Right forelimb (tissue), 1 donor: Measurements from ENCODE around the gene MCM9.
"Not testable (repeated sequence)": the region's sequence is repeated elsewhere in the genome, so short reads cannot be mapped to it uniquely, and the experiment has no call there.

ENCODE experiments used
- DNase-seq: peaks from one replicate; pipeline ENCODE4 v3.0.0-alpha.2; 2018

MCM9 gene

DNA sequence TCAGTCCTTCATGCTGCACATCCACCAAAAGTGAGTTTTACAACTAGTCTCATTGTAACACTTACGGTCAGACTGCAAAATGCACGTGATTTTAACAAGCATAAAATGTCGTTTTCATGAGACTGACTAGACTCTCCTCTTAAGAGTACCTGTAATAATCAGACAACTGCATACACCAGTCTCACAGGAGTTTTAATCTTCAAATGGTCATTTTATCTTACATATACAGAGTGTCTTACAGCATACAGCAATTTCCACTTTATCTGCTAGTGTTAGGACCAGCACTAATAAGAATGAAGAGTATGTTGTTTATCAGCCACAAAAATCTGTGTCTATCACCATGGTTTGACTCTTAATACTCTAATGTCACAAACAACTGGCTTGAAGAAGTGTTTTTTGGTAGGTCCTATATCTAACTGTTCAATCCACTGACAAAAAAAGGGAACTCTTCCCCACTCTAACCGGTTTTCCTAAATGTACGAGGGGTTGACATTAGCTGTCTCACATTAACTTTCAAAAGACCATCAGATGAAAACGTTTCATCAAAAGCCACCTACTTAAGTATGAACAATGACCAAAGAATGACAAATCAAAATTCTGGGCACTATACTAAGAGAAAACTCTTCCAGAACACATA is 42.5 kb downstream of the MCM9 start:
- DNase-seq, result no peak

DNA sequence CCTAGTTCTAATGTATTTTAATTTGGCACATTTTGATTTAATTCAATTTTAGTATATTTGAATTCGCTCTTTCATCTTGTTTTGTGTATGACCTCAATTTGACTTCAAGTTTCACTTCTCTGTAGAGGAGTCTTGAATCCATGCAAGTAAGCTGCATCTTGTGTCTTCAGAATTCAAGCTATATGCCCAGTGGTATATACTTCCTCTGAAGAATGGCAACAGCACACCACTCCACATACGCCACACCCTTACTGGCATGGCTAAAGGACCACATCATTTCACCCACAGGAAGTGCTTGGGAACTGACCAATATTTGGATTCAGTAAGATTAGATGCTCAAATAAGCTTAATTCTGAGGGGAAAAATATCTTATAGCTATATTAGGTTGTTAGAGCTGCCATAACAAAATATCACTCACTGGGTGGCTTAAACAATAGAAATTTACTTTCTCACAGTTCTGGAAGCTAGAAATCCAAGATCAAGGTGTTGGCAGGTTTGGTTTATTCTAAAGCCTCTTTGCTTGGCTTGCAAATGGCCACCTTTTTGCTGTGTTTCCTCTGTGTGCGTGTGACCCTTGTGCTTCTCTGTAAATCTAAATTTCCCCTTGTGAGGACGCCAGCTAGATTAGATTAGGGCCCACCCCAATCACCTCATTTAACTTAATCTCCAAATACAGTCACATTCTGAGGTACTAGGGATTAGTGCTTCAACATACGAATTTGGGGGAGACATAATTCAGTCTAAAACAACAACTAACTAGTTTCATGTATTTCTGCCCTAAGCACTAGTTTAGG is 43.8 kb downstream of the MCM9 start:
- no peak for DNase-seq

DNA sequence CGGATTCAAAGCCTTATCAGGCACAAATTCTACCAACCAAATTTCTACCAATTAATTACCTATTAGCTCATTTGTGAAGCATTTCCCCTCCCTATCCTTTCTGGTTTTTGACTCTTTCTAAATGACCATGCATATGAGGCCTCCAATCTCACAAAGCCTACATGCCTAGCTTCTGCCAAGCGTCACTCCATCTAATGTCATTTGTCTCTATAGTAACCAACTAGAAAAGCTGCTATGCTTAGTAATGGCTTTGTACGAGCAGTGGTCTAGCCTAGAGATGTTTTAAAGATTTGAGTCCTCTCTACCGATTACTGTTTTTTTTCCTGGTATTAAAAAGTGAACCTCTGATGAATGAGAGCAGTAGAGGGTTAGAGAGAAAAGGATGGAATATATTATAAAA is 45.8 kb downstream of the MCM9 start:
- DNase-seq, result no peak

DNA sequence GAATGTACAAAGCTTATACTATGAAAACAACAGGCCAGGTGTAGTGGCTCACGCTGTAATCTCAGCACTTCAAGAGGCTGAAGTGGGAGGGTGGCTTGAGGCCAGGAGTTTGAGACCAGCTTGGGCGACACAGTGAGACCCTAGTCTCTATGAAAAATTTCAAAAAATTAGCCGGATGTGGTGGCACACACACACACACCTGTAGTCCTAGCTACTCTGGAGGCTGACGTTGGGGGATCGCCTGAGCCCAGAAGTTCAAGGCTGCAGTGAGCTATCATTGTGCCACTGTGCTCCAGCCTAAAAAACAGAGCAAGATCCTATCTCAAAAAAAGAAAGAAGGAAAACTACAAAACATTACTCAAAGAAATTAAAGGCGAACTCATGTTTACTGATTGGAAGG is 48.3 kb downstream of the MCM9 start:
- no peak for DNase-seq

DNA sequence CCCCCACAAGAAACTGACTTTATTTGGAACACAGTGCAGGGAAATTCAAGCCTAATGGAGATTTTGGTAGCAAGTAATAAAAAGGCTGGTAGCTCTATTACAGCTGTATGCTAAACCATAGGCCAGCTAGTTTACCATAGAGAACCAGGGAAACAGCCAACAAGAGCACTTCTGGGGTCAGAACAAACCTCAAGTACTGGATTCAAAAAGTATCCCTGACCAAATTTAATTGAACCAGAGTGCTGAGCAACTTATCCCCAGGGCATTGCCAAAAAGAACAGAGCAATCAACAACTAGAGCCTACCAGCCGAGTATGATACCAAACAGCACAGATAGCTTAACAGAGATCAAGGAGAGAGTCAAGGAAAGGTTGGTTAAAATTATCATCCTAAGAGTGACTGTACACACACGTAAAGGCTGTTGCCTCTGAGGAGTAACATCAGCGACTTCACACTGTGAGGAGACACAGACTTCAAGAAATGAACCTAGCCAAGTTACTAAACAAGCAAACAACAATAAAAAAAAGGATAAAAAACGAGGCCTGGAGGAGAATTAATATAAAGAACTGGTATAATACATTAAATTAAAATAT is 52.5 kb downstream of the MCM9 start:
- no peak for DNase-seq

DNA sequence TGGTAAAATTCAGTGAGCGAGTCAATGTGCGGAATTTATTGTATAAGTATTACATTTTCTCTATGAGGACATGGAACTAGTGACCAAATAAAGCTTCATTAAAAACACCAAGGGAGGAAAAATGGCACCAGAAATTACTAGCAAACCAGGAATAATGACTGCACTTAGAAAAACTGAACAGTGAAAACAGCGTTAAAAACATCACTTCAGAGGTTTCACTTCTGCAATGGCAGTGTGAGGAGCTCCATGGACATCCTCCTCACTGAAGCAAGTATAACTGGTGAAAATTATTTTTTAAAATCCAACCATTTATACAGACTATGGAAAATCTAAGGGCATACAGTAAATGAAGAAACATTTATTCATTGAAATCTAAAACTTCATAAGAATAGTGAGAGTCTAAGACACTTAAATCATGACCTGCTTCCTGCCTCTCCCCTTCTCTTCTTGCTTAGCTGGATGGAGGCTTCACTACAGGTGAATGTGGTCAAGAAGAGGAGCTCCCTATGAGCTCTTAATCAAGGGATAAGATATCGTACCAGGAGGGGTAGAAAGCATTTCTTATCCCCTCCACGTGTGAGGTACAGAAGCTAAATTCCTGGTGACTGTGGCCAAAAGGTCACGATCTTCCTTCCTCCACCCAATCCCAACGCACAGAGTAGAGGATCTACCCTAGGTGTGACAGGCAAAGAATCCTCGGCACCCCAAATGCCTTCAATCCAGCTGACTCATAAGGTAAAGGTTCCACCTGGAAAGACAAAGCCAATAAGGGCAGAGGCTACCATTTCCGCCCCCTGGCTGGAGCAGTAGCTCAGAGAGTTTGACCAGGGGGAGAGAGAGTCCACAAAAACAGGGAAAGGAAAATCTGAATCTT is 53.3 kb downstream of the MCM9 start:
- DNase-seq, result no peak

DNA sequence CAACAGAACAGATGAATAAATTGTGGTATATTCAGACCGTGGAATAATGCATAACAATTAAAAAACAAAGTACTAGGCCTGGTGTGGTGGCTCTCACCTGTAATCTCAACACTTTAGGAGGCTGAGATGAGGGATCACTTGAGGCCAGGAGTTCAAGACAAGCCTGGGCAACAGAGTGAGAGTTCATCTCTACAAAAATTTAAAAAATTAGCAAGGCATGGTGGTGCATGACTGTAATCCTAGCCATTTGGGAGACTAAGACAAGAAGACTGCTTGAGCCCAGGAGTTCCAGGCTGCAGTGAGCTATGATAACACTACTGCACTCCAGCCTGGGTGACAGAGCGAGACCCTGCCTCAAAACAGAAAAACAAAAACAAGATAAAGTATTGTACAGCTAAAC is 57.2 kb downstream of the MCM9 start:
- DNase-seq, result no peak

DNA sequence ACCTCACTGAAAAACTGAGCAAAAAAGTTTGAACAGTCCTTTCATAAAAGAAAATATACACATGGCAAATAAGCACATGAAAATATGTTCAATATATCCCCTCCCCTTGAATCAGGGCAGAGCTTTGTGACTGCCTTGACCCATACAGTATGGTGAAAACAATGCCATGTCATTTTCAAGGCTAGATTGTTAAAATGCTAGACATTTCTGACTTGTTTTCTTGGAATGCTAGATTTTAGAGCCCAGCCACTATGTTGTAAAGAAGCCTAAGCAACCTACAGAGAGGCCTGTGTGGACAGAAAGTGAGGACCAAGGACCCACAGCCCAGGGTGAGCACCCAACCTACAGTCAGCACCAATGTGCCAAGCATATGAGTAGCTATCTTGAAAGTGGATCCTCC is 58.1 kb downstream of the MCM9 start:
- DNase-seq, result no peak

DNA sequence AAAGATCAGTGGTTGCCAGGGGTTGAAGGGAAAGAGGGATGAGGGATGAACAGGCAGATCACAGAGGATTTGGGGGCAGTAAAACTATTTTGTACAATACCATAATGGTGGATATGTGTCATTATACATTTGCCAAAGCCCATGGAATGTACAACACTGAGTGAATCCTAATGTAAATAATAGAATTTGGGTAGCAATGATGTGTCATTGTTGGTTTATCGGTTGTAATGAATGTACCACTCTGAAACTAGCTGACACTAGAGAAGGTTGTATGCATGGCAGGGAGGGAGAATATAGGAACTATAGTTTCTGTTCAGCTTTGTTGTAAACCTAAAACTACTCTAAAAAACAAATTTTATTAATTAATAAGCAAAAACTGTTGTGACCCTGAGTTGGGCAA is 58.8 kb downstream of the MCM9 start:
- no peak for DNase-seq

DNA sequence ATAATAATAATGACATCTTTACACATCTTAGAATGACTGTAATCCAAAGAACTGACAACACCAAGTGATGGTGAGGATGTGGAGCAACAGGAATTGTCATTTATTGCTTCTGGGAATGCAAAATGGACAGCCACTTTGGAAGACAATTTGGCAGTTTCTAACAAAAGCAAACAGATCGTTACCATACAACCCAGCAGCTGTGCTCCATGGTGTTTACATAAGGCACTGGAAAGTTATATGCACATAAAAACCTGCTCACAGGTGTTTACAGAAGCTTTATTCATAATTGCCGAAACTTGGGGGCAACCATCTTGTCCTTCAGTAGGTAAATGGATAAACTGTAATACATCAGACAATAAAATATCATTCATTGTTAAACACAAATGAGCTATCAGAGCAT is 59.3 kb downstream of the MCM9 start:
- DNase-seq, result no peak

DNA sequence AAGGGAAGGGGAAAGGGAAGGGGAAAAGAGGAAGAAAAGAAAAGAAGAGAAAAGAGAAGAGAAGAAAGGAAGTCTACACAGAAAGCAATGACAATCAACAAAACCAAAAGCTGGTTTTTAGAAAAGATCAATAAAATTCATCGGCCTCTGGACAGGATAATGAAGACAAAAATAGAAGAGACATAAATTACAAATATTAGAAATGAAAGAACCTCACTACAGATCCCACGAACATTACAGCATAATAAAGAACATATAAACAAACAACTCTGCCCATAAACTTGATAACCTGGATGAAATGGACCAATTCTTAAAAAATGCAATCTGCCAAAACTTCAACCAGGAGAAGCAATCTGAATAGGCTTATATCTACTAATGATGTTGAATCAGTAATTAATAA is 61.7 kb downstream of the MCM9 start:
- DNase-seq, result no peak

DNA sequence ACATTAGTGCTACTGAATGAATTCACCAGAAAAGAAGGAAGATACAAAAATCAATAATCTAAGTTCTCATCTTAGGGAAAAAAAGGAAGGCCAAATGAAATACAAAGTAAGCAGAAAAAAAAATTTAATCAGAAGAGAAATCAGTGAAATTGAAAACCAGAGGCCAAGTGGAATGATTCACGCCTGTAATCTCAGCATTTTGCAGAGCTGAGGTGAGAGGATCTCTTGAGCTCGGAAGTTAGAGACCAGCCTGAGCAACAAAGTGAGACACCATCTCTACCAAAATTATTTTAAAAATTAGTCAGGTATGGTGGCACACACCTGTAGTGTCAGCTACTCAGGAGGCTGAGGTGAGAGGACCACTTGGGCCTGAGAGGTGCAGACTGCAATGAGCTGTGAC is 62.2 kb downstream of the MCM9 start:
- no peak for DNase-seq

DNA sequence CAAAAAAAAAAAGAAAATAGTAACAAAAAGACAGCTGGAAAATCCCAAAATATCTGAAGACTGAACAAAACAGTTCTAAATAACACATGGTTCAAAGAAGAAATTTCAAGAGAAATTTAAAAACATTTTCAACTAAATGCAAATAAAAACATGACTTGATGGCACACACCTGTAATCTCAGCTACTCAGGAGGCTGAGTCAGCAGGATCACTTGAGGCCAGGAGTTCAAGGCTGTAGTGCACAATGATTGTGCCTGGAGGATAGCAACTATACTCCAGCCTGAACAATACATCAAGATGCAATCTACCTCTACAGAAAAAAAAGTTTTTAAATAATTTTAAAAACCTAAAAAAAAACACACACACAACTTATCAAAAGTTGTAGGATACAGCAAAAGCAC is 62.6 kb downstream of the MCM9 start:
- no peak for DNase-seq

DNA sequence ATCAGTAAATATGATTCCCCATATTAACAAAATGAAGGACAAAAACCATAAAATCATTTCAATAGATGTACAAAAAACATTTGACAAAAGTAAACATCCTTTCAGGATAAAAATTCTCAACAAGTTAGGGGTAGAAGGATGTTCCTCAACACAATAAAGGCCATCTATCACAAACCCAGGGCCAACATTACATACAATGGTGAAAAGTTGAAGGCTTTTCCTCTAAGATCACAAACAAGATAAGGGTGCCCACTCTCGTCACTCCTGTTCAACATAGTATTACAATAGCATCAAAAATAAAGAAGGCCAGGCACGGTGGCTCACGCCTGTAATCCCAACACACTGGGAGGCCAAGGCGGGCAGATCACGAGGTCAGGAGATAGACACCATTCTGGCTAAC is 63.6 kb downstream of the MCM9 start:
- DNase-seq, result no peak

DNA sequence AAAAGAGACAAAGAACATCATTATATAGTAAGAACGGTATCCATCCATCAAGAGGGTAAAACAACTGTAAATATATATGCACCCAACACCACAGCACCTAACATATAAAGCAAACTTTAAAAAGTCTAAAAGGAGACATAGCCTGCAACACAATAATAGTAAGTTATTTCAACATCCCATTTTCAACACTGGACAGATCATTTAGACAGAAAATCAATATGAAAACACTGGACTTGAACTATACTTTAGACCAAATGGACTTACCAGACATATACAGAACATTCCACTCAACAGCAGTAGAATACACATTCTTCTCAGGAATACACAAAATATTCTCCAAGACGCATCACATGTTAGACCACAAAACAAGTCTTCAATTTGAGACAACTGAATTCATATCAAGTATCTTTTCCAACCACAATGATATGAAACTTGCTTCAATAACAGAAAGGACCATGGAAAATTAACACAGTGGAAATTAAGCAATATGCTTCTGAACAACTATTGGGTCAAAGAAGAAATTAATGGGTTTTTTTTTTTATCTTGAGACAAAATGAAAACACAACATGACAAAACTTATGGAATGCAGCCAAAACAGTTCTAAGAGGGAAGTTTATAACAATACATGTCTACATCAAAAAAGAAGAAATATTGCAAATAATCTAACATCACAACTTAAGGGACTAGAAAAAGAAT is 64.9 kb downstream of the MCM9 start:
- no peak for DNase-seq

DNA sequence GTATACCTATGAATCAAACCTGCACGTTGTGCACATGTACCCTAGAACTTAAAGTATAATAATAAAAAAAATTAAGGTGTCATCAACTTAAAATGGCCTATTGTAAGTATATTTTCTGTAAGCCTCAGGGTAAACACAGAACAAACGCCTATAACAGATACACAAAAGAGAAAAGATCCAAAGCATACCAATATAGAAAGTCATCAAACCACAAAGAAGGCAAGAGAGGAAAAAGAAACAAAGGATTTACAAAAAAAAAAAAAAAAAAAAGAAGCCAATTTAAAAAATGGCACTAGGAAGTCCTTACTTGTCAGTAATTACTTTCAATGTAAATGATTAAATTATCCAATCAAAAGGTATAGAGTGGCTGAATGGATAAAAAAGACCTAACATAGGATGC is 65.6 kb downstream of the MCM9 start:
- no peak for DNase-seq

DNA sequence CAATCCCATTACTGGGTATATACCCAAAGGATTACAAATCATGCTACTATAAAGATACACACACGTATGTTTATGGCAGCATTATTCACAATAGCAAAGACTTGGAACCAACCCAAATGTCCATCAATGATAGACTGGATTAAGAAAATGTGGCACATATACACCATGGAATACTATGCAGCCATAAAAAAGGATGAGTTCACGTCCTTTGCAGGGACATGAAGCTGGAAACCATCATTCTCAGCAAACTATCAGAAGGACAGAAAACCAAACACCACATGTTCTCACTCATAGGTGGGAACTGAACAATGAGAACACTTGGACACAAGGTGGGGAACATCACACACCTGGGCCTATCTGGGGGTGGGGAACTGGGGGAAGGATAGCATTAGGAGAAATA is 66.1 kb downstream of the MCM9 start:
- not testable (repeated sequence) for DNase-seq

DNA sequence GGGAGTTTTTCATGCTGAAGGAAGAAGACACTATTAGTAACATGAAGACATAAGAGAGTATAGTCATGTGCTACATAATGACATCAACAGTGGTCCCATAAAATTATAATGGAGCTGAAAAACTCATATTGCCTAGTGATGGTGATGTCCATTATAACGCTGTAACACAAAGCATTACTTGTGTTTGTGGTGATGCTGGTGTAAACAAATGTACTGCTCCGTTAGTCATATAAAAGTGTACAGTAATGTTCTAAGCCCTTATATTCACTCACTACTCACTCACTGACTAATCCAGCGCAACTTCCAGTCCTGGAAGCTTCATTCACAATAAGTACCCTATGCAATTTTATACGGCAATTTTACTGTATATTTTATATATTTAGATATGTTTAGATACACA is 67.8 kb downstream of the MCM9 start:
- DNase-seq, result no peak

DNA sequence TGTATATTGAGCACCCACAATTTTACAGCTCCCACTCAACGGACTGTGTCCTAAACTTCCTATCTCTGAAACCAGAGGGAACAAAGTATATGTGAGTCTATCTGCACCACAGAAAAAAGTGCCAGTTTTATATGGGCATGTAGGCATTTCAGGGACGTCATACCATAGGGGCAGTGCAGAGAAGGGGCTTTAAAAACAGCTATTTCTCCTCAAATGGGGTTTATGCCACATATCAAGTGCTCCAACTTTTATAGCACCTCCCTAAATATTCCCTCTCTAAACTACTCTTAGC is 69.9 kb downstream of the MCM9 start:
- no peak for DNase-seq

DNA sequence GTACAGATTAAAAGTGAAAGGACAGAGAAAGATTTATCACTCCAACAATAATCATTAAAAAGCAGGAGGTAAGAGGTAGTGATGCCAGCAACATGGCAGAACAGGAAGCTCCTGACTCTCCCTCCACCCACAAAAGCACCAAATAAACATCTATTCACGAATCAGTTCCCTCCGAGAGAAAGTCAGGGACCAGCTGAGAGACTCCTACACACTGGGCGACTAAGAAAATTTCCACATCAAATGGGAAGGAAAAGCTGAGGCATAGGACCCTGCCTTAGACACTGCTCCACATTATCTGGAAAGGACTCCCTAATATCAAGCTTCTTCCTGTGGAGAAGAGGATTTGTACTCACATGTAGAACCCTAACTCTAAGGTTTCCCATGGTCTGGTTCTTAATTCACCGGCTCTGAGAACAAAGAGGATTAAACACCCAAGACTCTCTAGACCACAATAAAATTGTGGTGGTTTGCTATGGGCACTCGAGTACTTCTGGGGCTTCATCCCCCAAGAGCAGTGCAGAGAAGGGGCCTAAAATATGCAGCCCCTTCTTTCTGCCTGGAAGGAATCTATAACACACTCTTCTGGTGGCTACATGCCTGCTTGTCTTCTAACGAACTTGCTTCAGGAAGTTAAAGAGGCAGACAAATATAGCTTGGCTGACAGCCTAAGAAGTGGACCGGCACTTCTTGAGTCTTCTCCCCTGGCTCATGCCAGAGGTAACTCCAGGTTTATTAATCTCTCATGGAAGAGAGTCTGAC is 70.4 kb downstream of the MCM9 start:
- no peak for DNase-seq

DNA sequence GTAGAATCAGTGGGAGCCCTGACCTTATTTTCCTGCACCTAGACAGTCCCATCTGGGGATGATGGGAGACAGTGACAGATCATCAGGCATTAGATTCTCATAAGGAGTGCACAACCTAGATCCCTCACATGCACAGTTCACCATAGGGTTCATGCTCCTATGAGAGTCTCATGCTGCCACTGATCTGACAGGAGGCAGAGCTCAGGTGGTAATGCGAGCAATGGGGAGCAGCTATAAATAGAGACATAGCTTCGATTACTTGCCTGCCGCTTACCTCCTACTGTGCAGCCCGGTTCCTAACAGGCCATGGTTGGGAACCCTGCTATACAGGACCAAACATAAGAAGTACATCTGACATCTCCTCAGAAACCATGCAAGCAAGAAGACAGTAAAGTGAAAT is 72.5 kb downstream of the MCM9 start:
- no peak for DNase-seq

DNA sequence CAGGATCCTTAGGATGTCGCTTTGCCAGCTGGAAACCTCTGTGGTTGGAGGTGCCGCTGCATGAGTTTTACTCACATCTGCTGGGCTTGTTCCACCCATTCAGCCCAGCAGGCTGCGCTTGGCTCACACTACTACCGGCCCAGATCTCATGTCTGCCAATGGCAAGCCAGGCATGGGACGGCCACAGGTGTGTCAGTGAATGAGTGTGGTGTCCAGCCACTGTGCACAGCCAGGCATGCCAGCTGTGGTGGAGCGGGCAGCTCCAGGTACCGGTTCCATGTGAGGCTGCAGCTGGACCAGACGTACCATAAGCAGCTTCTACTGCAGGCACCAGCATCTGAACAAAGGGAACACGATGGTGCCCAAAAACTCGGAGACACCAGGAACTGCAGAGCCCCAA is 74.1 kb downstream of the MCM9 start:
- DNase-seq, result no peak
